K562 (cell line): Measurements from ENCODE around the gene ZNF35. TPM values are rescaled to one million over a fixed set of nuclear protein-coding genes. Genes with fewer than 3 reads are reported as not detected.

ENCODE experiments used
- DNMT1 ChIP-seq: fragments of 450-650 bp; IDR thresholded peaks from 2 replicates; pipeline ENCODE4 v1.6.1; 2016; ENCODE audit warnings: antibody characterized with exemption, mild to moderate bottlenecking
- E2F3 ChIP-seq: fragments of 250-450 bp; sonication (Bioruptor Pico); IDR thresholded peaks from 2 replicates; pipeline ENCODE4 v1.4.0; 2020; ENCODE audit warnings: mild to moderate bottlenecking
- HDGF ChIP-seq: fragments of 450-650 bp; IDR thresholded peaks from 2 replicates; pipeline ENCODE4 v1.6.1; 2016
- HINFP ChIP-seq: fragments of 450-650 bp; conservative IDR thresholded peaks from 2 replicates; pipeline ENCODE4 v1.6.1; 2016; ENCODE audit warnings: missing genetic modification characterization, low read depth, mild to moderate bottlenecking, control low read depth, missing compliant biosample characterization
- HIVEP1 ChIP-seq: fragments of 250-450 bp; sonication (Bioruptor Pico); IDR thresholded peaks from 2 replicates; pipeline ENCODE4 v1.4.0; 2020; ENCODE audit warnings: mild to moderate bottlenecking
- HNRNPH1 ChIP-seq: fragments of 200-400 bp; formaldehyde crosslinking; optimal IDR thresholded peaks from 2 replicates; pipeline ENCODE3; 2017; ENCODE audit warnings: low read depth, mild to moderate bottlenecking, low read length, moderate library complexity
- NRF1 ChIP-seq, 2 experiments: fragments of 450-650 bp; IDR thresholded peaks in 1 of 2; conservative IDR thresholded peaks in 1 of 2; 2 replicates each; pipeline ENCODE4 v1.6.1; 2014; ENCODE audit warnings: mild to moderate bottlenecking in 2 of 2
- RBM25 ChIP-seq: fragments of 200-400 bp; formaldehyde crosslinking; IDR thresholded peaks from 2 replicates; pipeline ENCODE4 v1.6.1; 2018; ENCODE audit warnings: low read length, low read depth, moderate library complexity; ENCODE audit not compliant: severe bottlenecking
- RFX1 ChIP-seq: fragments of 450-650 bp; IDR thresholded peaks from 2 replicates; pipeline ENCODE4 v1.6.1; 2016; ENCODE audit warnings: mild to moderate bottlenecking, moderate library complexity
- ZBTB12 ChIP-seq: fragments of 250-450 bp; sonication (Bioruptor Pico); IDR thresholded peaks from 2 replicates; pipeline ENCODE4 v1.4.0; 2020
- ZBTB40 ChIP-seq, 2 experiments: fragments of 450-650 bp in 1 of 2; sonication (generic) in 1 of 2; formaldehyde crosslinking in 1 of 2; IDR thresholded peaks; 2 replicates each; pipeline versions ENCODE4 v1.7.1 to v1.9.0; 2016 to 2022; ENCODE audit warnings: inconsistent platforms in 1 of 2, mild to moderate bottlenecking in 1 of 2, missing genetic modification reagents in 1 of 2
- ZC3H8 ChIP-seq: fragments of 450-650 bp; IDR thresholded peaks from 2 replicates; pipeline ENCODE4 v1.6.1; 2017
- ZKSCAN1 ChIP-seq: fragments of 150-350 bp; IDR thresholded peaks from 2 replicates; pipeline ENCODE4 v1.6.1; 2016; ENCODE audit warnings: low read depth, low read length
- ZNF217 ChIP-seq: sonication (generic); formaldehyde crosslinking; IDR thresholded peaks from 2 replicates; pipeline ENCODE4 v1.8.0; 2022; ENCODE audit warnings: mild to moderate bottlenecking, missing genetic modification reagents
- ZNF449 ChIP-seq: fragments of 250-450 bp; sonication (Bioruptor Pico); IDR thresholded peaks from 2 replicates; pipeline ENCODE4 v1.8.0; 2022; ENCODE audit warnings: moderate library complexity, mild to moderate bottlenecking, inconsistent platforms
- polyA plus RNA-seq, 8 experiments: library from polyadenylated mRNA; depleted of rRNA in 4 of 8; stranded (reverse) in 5 of 8; unstranded in 3 of 8; fragments of >200 nt; fragmentation: Nextera tagmentation in 2 of 8; fragmentation: Illumina TruSeq in 1 of 8; extraction: Ambion mirVana in 2 of 8; extraction: Trizol in 1 of 8; gene quantifications; 2 replicates each; pipeline versions ENCODE4 v1.2.1 to v1.2.3, GENCODE V29; 2011 to 2014; ENCODE audit warnings: inconsistent platforms in 1 of 8, missing spikeins in 1 of 8
- total RNA-seq, 7 experiments: library from RNA; depleted of rRNA in 6 of 7; stranded (reverse); fragments of >200 nt in 6 of 7; fragmentation: Illumina TruSeq in 2 of 7; extraction: Trizol in 2 of 7; gene quantifications; 2 replicates each; pipeline versions ENCODE4 v1.2.1 to v1.2.3, GENCODE V29; 2011 to 2021; ENCODE audit warnings: low replicate concordance in 1 of 7

Gene ZNF35
- total and polyA plus RNA-seq, 9 of the 15 experiments (the other 6 are each of a cell fraction or from before 2014, with no cell fraction given): 8.0 to 18.2 (median 14.8) TPM

GRCh38 chr3:44624749-44625480 is 23.6 kb upstream of the ZNF35 start, which contains the start of gene ZNF197 (continued):
- no peak for TF ChIP-seq HINFP (tag)
- no peak for TF ChIP-seq HNRNPH1
- no peak for TF ChIP-seq DNMT1
- no peak for TF ChIP-seq ZKSCAN1
- TF ChIP-seq E2F3 (CRISPR knock-in tag): no peak
- TF ChIP-seq ZBTB12 (CRISPR knock-in tag): peak; percentile 51
- TF ChIP-seq NRF1 (conservative IDR thresholded peaks at IDR 0.05 in 1 of 2, IDR thresholded peaks at IDR 0.05 in 1 of 2): no peak; a peak in 1 of 4 replicates
- TF ChIP-seq RFX1: no peak
- TF ChIP-seq ZNF217 (CRISPR knock-in tag): no peak
- TF ChIP-seq HDGF: no peak
- TF ChIP-seq ZNF449 (CRISPR knock-in tag): no peak
- no peak for TF ChIP-seq ZC3H8
- no peak for TF ChIP-seq HIVEP1 (CRISPR knock-in tag)
- TF ChIP-seq ZBTB40 (IDR thresholded peaks at IDR 0.05): peak; percentile 97
- TF ChIP-seq ZBTB40 (CRISPR knock-in tag; IDR thresholded peaks at IDR 0.05): no peak
- no peak for TF ChIP-seq RBM25
